ENCODE data around the gene OR2S2. TPM values are rescaled to one million over a fixed set of nuclear protein-coding genes. Genes with fewer than 3 reads are reported as not detected.
"Not testable (repeated sequence)": the region's sequence is repeated elsewhere in the genome, so short reads cannot be mapped to it uniquely, and the experiment has no call there.

Gene OR2S2
- total RNA-seq, 3 donors from 2014 or later = not detected

GRCh38 chr9:35935261-35935660 lies 22.7 kb downstream of the OR2S2 start:
- Histone ChIP-seq H3K4me3 (no peak overlapping the region), H3K9me3 (no peaks in the 10 kb centered on the region), H3K36me3 (ENCODE audit: low read depth) (no peaks in the 10 kb centered on the region), H3K4me1 (ENCODE audit: low read depth) (peaks cover under 1% of the 10 kb centered on the region)
- ATAC-seq = no peak
- DNase-seq = no peak
- intact Hi-C loops (cut with DNase I, micrococcal nuclease) = no loop called here
- TF ChIP-seq CTCF (IDR thresholded peaks at IDR 0.05) = no peak

DNA sequence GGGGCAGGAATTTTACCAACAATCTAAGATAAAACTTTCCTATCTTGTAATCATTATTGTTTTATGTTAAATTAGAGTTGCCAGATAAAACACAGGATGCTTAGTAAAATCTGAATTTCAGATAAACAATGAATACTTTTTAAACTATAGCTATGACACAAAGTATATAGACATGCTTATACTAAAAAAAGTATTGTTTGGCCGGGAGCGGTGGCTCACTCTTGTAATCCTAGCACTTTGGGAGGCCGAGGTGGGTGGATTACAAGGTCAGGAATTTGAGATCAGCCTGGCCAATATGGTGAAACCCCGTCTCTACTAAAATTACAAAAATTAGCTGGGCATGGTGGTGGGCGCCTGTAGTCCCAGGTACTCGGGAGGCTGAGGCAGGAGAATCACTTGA lies 23.9 kb downstream of the OR2S2 start:
- DNase-seq; intact Hi-C loops (cut with DNase I, micrococcal nuclease); H3K36me3 ChIP-seq (ENCODE audit: low read depth); ATAC-seq; H3K4me3 ChIP-seq; H3K9me3 ChIP-seq; H3K4me1 ChIP-seq (ENCODE audit: low read depth): not testable (repeated sequence)

DNA sequence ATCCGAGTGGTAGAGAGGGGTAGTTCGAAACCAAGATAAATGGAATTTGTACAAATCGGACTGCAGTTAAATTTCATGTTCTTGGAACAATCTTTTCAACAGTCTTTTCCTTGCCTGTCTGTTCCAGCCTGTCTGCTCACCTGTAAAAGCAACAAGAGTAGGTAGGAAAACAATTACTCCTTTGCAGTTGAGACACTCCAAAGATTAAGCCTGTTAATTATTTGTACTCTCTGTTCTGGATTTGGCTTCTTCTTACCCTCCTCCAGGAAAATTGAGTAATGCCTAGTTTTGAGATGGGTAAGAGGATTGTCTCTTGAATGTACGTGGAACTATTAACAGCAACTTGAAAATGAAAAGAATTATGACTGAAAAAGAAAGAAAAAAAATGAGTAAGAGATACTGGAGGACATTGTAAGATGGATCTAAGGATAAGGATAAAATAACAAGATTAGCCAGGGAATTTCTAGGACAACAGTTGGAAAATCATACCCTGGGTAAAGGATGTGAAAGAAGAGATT lies 24.3 kb downstream of the OR2S2 start:
- intact Hi-C loops (cut with DNase I, micrococcal nuclease) = no loop called here
- no peak for ATAC-seq
- Histone ChIP-seq H3K4me3 (no peak overlapping the region), H3K36me3 (ENCODE audit: low read depth) (no peaks in the 10 kb centered on the region), H3K4me1 (ENCODE audit: low read depth) (no peaks in the 10 kb centered on the region), H3K9me3 (no peaks in the 10 kb centered on the region)
- no peak for DNase-seq
- TF ChIP-seq CTCF (IDR thresholded peaks at IDR 0.05) = no peak

- no peak for ATAC-seq
- DNase-seq = no peak
- intact Hi-C loops (cut with DNase I, micrococcal nuclease) = no loop called here
Observed at GRCh38 chr9:35932735-35933134, 25.2 kb downstream of the OR2S2 start.

GRCh38 chr9:35930989-35931388 lies 27.0 kb downstream of the OR2S2 start:
- no peaks in the 10 kb centered on the region for H3K4me1 ChIP-seq (ENCODE audit: low read depth)
- H3K9me3 ChIP-seq = no peaks in the 10 kb centered on the region
- intact Hi-C loops (cut with DNase I, micrococcal nuclease) = no loop called here
- no peak for ATAC-seq
- no peak for DNase-seq
- H3K36me3 ChIP-seq (ENCODE audit: low read depth) = no peaks in the 10 kb centered on the region
- no peak for TF ChIP-seq CTCF (IDR thresholded peaks at IDR 0.05)
- H3K4me3 ChIP-seq = no peak overlapping the region

More at GRCh38 chr9:35932735-35933134, 25.2 kb downstream of the OR2S2 start:
- Histone ChIP-seq H3K4me1 (ENCODE audit: low read depth) (no peaks in the 10 kb centered on the region), H3K36me3 (ENCODE audit: low read depth) (no peaks in the 10 kb centered on the region), H3K4me3 (no peak overlapping the region), H3K9me3 (no peaks in the 10 kb centered on the region)
- TF ChIP-seq CTCF (IDR thresholded peaks at IDR 0.05) = no peak

- no peak for TF ChIP-seq CTCF (IDR thresholded peaks at IDR 0.05)
- Histone ChIP-seq H3K36me3 (ENCODE audit: low read depth) (no peaks in the 10 kb centered on the region), H3K4me1 (ENCODE audit: low read depth) (no peaks in the 10 kb centered on the region), H3K9me3 (no peaks in the 10 kb centered on the region), H3K4me3 (no peak overlapping the region)
- intact Hi-C loops (cut with DNase I, micrococcal nuclease) = no loop called here
- no peak for ATAC-seq
- no peak for DNase-seq
Observed at GRCh38 chr9:35930521-35930920, 27.4 kb downstream of the OR2S2 start.

Measured in mucosa of descending colon (tissue), 3 donors.